Measurements from ENCODE around the gene MTHFD1L.
"Not testable (repeated sequence)": the region's sequence is repeated elsewhere in the genome, so short reads cannot be mapped to it uniquely, and the experiment has no call there.

MTHFD1L gene

DNA sequence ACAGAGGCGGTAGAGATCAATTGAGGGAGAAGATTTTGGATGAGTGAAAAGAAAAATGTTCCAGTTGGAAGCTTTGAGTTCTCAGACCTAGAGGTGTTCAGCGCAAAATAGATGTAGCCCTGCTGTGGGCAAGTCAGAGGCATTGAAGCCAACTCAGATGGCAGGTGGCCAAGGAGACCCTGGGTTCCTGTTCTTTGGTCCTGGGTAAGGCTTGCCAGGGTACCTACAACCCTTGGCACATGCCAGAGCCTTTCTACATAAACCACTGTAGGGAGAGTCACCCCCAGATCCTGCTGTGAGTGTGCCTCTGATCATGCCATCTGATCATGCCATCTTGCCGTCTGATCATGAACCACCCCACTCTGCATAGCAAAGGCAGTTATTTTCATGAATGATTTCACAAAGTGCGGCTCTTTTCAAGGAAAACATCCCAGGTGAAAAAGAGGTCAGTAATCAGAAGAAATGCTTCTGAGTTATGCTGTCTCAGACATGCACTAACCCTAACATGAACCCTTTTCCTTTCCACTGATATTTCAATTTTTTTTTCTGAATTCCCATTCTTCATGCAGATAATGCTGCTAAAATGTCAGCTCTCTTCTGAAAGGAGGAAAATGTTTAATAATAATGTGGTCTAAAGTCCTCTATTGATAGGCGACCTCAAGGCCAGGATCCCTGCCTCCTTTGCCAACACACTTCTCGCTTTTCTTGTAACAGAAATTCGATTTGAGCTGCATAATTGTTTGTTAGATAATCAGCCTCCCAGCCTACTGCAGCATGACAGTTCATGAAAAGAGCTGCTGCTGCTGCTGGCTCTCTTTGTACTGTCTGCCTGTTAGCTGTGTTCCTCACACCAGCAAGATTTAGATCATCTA, 153.6 kb downstream of the MTHFD1L start:
- DNase-seq = no peak

DNA sequence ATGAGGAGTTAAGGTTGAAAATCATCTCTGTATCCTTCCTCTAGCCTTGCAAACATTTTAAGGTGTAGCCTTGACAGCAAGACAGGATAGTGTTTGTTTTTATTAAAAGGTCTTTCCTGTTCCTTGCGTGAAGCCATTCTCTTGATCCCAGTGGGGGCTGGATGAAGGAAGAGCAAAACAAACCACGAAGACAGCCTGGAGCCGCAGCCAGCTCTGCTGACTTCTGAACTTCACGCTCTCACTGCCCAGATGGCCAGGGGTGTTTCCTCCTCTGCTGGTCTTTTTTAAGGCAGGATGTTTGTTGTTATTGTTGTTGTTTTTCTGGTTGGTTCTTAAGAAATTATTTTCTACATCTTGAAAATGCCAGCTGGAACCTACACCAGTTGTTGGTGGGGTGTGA, 156.4 kb downstream of the MTHFD1L start:
- DNase-seq = no peak

DNA sequence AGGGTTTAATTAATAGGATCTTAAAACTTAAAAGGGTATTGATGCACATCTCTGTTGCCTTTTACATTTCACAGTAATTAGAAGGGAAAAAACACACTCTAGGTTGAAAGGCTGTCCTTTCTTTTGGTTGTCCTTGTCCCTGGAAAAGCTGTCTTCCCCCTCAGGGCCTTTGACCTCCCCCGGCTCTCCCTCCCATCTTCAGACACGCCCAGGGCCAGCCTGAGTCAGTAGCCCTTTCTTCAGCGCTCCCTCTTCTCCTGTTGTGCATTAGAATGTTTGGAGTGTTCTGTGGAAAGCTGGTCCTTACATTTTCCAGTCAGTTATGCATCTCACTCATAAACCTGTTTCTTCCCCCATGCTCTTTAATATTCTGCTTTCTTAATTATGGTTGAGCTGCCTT, 157.0 kb downstream of the MTHFD1L start:
- no peak for DNase-seq

DNA sequence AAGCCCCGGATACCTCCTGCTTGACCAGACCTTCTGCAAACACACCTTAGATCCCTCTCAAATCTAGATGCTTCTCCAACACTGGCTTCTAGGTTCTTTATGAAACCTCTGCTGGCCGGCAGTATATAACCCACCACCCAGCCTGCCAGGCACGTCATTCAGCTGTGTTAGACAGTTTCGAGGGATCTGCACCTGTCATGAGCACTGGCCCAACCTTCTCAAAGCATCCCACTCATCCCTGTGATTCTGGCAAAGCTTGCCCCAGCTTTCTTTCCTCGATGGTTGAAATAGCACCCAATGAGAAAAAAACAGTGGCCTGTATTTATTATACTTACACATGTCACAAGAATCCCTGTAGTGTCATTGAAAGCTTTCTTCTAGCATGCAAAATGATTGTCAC, 157.8 kb downstream of the MTHFD1L start:
- DNase-seq = no peak

DNA sequence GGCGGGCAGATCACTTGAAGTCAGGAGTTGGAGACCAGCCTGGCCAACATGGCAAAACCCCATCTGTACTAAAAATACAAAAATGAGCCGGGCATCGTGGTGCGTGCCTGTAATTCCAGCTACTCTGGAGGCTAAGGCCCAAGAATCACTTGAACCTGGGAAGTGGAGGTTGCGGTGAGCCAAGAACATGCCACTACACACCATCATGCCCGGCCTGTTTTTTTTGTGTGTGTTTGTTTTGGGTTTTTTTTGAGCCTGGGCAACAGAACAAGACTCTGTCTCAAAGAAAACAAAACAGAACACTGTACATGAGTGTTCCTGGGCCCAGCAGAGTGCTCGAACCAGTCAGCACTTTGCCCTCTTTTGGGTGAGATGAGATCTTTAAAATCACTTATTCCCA, 159.1 kb downstream of the MTHFD1L start:
- DNase-seq = no peak

DNA sequence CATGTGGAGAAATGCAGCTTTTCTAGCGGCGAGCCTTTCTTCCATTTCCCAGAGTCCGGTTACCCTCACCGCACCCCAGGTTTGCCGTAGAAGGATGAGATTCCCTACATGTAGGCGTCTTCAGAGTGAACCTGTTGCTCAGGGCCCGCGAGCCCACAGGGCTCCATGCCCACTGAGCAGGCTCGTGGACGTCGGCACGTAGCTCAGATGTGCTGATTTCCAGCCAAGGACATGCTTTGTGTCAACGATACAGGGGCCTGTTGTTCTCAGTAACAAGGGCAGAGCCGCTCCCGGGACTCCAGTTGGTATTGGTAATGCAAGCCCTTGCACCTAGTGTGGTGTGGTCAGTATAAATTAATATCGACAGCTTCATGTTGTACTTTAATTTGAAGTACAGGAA, 159.6 kb downstream of the MTHFD1L start:
- no peak for DNase-seq

DNA sequence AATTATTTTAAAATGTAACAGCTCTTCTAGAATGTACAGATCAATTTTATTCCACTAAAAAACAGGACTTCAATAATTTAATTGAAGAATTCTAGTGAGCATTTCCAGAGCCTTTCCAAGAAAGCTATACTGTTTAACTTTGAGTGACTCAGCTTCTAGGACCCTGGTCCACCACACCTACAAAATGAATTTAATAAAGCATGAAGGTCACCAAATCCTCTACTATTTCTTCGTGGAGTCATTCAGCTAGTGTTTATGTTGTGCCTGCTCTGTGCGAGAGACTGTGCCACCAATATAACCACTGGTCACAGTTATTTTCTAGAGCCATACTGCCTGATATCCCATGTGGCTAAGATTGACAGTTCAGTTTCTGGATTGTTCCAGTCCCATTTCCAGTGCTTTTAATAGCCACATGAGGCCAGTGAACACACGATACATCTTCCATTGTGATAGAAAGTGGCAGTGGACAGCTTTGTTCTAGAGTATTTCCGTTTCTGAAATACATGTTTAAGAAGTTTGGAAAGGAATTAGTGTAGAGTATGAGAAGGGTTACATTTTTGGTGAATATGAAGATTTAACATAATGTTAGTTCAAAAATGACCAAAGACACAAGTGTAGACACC, 160.7 kb downstream of the MTHFD1L start:
- no peak for DNase-seq

DNA sequence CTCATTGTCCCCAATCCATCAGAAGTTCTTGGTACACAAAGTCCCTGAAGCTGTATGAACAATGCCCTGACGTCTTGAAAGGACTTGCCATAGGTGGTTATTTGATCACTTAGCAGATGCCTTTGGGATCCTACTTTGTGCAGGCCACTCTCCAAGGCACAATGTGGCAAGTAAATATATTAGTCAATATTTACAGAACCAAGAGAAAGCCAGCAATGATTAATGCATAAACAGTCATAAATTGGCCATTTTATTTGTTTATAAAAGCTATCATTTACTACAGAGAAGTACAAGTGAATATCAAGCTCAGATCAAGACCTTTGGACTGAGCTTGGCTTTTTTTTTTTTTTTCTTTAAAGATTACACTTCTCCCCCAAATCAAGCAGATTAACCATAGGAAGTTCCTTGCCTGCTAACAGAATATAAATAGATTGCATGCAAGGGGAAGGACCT, 161.8 kb downstream of the MTHFD1L start:
- DNase-seq = no peak

DNA sequence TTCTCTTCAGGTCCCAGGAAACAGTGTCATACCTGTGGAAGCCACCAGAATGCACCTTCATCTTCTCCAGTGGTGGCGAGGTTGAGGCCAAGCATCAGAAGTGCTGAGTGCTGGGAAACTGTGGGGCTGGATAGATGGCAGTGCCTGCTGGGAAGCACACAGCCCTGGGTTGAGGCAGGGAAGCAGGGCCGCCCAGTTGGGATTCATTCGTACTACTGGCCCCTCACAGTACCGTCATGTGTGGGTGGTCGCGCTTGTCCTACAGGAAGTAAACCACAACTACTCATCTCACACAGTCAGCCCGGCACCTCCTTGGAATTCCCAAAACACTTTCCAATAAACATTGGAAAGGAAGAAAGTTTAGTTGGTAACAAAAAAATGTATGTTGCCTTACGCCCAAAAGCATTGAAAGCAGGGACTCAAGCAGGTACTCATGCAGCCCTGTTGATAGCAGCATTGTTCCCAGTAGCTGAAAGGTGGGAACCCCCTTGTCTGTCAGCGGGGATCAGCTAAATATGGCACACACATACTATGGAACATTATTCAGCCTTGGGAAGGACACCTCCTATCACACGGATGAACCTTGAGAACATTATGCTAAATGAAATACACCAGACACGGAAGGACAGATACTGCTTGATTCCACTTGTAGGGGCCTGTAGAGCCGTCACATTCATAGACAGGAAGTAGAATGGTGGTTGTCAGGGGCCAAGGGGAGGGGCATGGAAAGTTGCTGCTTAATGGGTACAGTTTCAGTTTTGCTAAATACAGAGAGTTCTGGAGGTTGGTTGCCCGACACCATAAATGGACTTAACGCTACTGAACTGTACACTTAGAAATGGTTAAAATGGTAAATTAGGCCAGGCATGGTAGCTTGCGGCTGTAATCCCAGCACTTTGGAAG, 162.7 kb downstream of the MTHFD1L start:
- no peak for DNase-seq

DNA sequence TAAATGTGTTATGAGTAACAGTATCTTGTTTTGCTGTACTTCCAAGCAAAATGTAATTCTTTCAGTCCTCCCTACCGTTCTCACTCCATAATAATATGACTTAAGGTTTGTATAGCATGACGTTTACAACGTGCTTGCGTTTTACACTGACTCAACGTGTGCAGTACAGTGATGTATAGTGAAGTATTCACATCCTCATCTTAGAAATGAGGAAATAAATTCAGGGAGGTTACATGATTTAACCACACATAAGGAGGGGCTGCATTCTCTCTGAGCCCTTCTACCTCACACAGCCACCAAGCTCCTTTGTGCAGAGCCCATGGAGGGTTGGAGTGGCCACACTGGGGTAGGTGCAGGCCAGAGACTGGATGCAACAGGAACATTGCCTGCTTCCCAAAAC, 164.5 kb downstream of the MTHFD1L start:
- DNase-seq = no peak

DNA sequence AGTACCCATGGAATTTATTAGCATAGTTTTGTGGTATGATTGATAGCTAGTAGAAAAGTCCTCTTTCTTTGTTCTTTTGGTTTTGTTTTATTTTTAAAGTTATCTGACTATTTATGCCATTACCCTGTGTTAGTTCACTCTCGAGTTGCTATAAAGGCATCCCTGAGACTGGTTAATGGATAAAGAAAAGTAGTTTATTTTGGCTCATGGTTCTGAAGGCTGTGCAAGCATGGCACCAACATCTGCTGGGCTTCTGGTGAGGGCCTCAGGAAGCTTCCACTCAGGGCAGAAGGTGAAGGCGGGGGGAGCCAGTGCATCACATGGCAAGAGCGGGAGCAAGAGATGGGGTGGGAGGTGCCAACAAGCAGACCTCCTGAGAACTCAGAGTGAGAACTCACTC, 166.5 kb downstream of the MTHFD1L start:
- DNase-seq = no peak

DNA sequence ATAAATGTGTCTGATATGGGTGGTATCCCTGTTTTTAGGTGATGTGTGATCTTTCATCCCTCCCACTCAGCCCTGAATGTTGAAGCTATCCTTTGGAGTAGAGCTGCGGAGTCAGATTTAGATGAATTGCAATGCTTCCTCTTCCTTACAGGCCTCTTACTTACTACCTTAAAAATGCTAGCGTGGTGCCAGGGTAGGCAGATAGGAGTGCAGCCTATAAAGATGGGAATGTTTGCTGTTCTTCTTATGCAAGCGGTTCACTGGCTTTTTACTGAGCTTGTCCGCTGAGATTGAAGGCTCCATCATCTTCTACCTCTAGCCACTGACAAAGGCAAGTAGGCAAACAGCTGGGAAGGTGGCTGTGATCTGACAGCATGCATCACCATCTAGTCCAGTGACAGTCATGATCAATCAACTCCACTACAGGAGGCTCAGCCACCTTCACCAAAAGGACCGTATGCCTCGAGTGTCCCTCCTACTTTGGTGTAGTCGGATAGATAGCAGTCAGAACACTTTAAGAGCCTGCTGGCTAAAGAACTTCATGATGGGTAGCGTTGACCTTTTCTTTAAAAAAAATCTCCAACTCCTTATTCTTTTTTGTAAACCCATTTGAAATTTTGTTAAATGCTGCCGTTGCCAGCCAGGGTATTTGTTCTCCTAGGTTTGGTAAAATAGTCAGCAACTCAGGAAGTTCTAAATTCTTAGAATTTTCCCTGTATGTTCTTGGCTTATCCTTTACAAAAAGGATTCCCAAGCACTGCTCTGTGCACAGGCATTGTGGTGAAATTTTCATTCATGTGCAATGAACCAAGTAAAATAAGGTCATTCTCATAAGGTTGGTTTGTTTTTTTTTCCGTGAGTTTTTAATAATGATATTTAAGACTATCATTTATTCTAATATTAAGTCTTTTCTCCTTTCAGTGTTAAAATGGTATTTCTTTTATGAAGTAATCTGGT, 169.6 kb downstream of the MTHFD1L start:
- DNase-seq = no peak

DNA sequence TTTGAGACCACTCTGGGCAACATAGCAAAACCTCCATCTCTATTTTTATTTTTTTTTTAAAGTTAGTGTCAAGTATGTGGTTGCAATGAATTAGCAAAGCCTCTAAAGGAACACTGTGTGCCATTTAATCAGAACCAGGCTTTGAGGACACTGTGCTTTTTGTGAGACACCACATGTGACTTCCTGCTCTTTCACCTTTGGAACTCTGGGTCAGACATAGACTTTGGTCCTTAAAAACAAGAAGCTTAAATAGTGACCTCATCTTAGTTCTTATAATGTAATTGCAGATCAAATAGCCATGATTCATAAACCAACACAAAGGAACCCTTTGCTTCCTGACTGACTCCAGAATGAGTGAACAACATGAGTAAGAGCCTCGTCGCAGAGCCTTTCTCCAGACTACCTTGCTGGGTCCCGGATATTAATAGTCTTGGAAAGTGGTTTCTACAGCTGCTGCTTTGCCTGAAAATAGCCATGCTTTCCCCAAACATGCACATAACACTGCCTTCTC, 170.8 kb downstream of the MTHFD1L start:
- DNase-seq = not testable (repeated sequence)

DNA sequence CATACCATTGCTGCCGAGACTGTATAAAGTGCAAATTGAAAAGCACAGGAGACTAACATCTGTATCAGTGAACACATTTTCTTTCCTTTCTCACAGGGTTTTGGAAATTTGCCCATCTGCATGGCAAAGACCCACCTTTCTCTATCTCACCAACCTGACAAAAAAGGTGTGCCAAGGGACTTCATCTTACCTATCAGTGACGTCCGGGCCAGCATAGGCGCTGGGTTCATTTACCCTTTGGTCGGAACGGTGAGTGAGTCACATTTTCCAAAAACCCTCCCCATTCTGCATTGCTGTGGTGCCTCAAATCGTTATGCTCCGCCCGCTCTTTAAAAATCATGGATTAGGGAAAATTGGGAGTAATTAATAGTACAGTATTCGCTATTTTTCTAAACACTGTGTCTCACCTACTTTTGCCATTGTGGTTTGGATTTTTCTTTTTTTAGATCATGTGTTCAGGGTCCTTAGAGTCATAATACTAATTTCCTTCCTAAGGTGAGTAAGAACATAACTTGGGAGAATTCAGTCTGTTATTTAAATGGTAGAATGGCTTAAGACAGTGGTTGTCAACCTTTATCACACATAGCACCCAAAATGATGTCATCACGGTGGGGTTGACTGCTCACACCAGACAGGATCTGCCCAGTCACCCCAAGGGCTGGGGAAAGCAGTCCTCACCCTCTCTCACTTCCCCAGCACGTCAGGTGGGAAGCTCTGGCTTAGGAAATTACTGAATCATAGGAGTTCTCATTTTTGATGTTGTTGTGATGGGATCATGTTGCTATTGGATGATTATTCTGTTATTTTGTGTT, 171.6 kb downstream of the MTHFD1L start:
- no peak for DNase-seq

DNA sequence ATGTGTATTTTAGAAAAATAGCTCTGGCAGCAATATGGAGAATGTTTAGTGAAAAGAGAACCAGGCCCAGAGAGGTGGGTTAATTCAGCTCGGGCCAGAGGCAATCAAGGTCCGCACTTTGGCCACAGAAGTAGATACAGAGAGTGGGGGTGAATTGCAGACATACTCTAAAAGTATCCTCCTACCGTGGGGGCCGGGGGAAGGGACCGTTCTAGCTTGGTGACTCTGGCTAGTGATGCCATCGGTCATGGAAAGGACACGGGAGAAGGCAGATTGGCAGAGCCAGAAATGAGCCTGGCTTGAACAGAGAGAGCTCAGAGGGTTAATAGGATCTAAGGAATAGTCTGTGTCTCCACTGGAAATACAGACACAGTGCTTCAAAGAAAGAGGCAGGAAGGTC, 173.1 kb downstream of the MTHFD1L start:
- no peak for DNase-seq

DNA sequence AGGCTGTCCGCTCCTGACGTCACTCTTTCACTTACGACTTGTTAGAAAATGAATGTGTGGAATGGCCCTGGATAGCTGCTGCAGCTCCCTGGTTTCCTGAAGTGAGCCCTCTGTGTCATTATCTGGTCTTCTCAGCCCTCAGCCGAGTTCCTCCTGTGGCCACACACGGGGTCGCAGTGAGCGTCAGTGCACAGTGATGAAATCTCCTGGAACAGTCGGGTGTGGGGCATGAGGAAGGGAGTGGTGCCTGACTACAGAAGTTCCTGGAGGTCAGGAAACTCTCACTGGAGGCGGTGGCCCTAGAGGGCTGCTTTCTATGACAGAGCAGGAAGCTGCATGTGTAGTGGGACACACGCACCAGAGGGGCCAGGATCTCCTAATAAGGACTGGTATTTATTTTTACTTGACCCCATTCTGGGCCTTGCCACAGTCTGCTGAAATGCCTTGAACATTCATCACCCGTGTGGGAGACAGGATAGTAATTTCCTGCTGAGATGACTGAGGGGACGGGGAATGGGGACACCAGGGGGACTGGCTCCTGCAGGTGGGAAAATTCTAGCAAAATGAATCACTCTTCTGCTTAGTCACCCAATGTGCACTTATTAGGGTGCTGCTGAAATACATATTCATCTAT, 175.5 kb downstream of the MTHFD1L start:
- DNase-seq = not testable (repeated sequence)

DNA sequence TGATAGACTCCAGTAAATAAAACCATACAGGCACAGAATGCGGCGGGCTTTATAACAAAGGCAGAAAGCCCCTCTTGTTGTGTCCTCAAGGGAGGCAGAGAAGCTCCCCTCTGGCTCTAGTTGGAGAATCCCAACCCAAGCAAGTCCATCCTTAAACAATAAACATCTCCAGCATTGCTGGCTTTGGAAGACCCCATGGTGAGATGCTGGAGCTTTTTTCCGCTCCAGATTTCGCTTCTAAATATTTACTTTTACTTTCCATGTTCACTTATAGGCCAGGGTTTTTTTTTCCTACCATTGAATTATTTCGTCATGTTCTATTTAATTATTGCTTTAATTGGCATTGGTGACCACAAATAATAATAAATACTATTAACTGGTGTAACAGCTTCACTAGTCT, 176.2 kb downstream of the MTHFD1L start:
- DNase-seq = no peak

DNA sequence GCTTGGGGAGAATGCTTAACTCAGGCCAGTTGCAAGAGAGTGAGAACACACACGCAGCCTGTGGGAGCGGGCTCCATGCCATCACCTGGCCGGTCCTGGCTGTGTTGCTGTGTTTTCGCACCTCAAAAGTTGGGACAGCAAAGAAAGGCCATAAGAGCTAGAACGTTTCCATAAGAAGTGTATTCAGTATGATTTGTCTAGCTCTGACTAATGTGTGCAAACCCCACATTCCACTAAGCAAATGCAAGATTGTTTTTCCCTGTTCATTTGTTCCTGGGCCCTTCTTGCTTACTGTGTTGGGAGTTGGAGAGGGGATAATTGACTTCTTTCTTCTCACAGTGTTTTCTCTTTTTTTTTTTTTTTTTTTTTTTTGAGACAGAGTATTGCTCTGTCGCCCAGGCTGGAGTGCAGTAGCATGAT, 177.4 kb downstream of the MTHFD1L start:
- DNase-seq = not testable (repeated sequence)

DNA sequence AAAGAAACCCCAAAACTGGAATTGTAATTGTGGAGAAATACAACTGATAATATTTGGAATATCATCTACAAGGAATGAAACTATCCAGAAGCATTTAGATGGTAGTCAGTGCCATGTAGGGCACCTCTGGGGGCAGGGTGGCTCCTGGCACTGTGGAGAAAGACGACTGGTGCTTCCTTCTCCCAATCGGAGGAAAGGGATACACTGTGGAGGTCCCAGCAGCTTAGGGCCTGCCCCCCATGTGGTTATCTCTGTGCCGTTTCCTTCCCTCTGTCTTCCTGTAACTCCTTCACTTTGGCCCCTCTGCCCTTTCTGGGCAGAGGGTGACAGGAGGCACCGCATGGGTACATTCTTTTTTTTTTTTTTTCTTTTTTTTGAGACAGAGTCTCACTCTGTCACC, 178.4 kb downstream of the MTHFD1L start:
- no peak for DNase-seq

All from SHP77 (cell line).